ENCODE measurements around the gene CNKSR3. TPM values are rescaled to one million over a fixed set of nuclear protein-coding genes. Genes with fewer than 3 reads are reported as not detected.

CNKSR3 gene
- polyA plus RNA-seq, 1 donor from 2014 or later = 3.0 TPM

GRCh38 chr6:154479771-154480639 is 30.5 kb downstream of the CNKSR3 start:
- Histone ChIP-seq H3K9me2 (ENCODE audit: insufficient read depth, low read length) (no peaks in the 10 kb centered on the region), H2AFZ (ENCODE audit: low read depth, low read length) (no peak overlapping the region), H3K79me2 (replicated peaks; ENCODE audit: insufficient read depth, low read length) (no peaks in the 10 kb centered on the region), H3K4me2 (ENCODE audit: low read length) (no peak overlapping the region), H3K27me3 (ENCODE audit: insufficient read depth, low read depth, low read length) (no peaks in the 10 kb centered on the region), H3K9ac (ENCODE audit: low read length) (no peak overlapping the region), H3K4me3 (ENCODE audit: low read length) (no peak overlapping the region), H3K36me3 (ENCODE audit: insufficient read depth, low read length) (no peaks in the 10 kb centered on the region), H3K9me3 (ENCODE audit: low read length) (no peaks in the 10 kb centered on the region), H3K27ac (ENCODE audit: low read length) (no peak overlapping the region), H4K20me1 (ENCODE audit: insufficient read depth) (no peaks in the 10 kb centered on the region), H3F3A (ENCODE audit: insufficient read depth, low read length, poor library complexity, severe bottlenecking) (no peaks in the 10 kb centered on the region)
- TF ChIP-seq POLR2AphosphoS5 (IDR thresholded peaks at IDR 0.05) (no peak), EZH2 (IDR thresholded peaks at IDR 0.05; ENCODE audit: borderline replicate concordance, insufficient read depth, low read length, poor library complexity, severe bottlenecking) (no peak), EP300 (conservative IDR thresholded peaks at IDR 0.05; ENCODE audit: poor library complexity, severe bottlenecking) (no peak), TAF1 (IDR thresholded peaks at IDR 0.05; ENCODE audit: low read depth) (no peak), MXI1 (conservative IDR thresholded peaks at IDR 0.05; ENCODE audit: poor library complexity, severe bottlenecking) (no peak), RAD21 (conservative IDR thresholded peaks at IDR 0.05) (no peak), SMC3 (conservative IDR thresholded peaks at IDR 0.05; ENCODE audit: poor library complexity) (no peak)
- TF ChIP-seq, protein P1, sequence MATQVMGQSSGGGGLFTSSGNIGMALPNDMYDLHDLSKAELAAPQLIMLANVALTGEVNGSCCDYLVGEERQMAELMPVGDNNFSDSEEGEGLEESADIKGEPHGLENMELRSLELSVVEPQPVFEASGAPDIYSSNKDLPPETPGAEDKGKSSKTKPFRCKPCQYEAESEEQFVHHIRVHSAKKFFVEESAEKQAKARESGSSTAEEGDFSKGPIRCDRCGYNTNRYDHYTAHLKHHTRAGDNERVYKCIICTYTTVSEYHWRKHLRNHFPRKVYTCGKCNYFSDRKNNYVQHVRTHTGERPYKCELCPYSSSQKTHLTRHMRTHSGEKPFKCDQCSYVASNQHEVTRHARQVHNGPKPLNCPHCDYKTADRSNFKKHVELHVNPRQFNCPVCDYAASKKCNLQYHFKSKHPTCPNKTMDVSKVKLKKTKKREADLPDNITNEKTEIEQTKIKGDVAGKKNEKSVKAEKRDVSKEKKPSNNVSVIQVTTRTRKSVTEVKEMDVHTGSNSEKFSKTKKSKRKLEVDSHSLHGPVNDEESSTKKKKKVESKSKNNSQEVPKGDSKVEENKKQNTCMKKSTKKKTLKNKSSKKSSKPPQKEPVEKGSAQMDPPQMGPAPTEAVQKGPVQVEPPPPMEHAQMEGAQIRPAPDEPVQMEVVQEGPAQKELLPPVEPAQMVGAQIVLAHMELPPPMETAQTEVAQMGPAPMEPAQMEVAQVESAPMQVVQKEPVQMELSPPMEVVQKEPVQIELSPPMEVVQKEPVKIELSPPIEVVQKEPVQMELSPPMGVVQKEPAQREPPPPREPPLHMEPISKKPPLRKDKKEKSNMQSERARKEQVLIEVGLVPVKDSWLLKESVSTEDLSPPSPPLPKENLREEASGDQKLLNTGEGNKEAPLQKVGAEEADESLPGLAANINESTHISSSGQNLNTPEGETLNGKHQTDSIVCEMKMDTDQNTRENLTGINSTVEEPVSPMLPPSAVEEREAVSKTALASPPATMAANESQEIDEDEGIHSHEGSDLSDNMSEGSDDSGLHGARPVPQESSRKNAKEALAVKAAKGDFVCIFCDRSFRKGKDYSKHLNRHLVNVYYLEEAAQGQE (IDR thresholded peaks at IDR 0.05; ENCODE audit: borderline replicate concordance) = no peak
- TF ChIP-seq, protein P2, sequence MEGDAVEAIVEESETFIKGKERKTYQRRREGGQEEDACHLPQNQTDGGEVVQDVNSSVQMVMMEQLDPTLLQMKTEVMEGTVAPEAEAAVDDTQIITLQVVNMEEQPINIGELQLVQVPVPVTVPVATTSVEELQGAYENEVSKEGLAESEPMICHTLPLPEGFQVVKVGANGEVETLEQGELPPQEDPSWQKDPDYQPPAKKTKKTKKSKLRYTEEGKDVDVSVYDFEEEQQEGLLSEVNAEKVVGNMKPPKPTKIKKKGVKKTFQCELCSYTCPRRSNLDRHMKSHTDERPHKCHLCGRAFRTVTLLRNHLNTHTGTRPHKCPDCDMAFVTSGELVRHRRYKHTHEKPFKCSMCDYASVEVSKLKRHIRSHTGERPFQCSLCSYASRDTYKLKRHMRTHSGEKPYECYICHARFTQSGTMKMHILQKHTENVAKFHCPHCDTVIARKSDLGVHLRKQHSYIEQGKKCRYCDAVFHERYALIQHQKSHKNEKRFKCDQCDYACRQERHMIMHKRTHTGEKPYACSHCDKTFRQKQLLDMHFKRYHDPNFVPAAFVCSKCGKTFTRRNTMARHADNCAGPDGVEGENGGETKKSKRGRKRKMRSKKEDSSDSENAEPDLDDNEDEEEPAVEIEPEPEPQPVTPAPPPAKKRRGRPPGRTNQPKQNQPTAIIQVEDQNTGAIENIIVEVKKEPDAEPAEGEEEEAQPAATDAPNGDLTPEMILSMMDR (IDR thresholded peaks at IDR 0.05; ENCODE audit: poor library complexity, severe bottlenecking) = no peak

DNA sequence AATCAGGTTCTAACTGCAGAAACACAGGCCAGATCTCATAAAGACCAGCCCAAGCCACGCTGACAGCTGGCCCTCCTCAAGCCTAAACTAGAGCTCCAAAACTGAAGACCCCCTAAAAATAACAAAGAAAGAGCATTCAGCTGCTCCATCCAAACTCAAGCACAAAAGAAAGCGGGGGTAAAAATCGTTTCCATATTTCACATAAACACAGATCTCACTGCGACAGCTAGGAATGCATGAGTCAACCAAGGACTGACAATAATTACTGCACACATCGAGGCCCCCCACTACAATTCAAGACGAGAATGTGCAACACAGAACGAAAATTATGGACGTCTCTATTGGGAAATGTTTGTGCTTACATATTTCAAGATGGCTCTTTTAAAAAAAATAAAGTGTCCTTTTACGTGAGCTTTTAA is 31.1 kb downstream of the CNKSR3 start:
- no peaks in the 10 kb centered on the region for H3F3A ChIP-seq (ENCODE audit: insufficient read depth, low read length, poor library complexity, severe bottlenecking)
- TF ChIP-seq TAF1 (IDR thresholded peaks at IDR 0.05; ENCODE audit: low read depth) (no peak), EZH2 (IDR thresholded peaks at IDR 0.05; ENCODE audit: borderline replicate concordance, insufficient read depth, low read length, poor library complexity, severe bottlenecking) (no peak), RAD21 (conservative IDR thresholded peaks at IDR 0.05) (no peak), EP300 (conservative IDR thresholded peaks at IDR 0.05; ENCODE audit: poor library complexity, severe bottlenecking) (no peak), POLR2AphosphoS5 (IDR thresholded peaks at IDR 0.05) (no peak), SMC3 (conservative IDR thresholded peaks at IDR 0.05; ENCODE audit: poor library complexity) (no peak)
- TF ChIP-seq, protein P2 (IDR thresholded peaks at IDR 0.05; ENCODE audit: poor library complexity, severe bottlenecking) = no peak
- no peaks in the 10 kb centered on the region for H3K9me2 ChIP-seq (ENCODE audit: insufficient read depth, low read length)
- no peaks in the 10 kb centered on the region for H3K79me2 ChIP-seq (replicated peaks; ENCODE audit: insufficient read depth, low read length)
- H3K9me3 ChIP-seq (ENCODE audit: low read length) = no peaks in the 10 kb centered on the region
- no peaks in the 10 kb centered on the region for H3K27me3 ChIP-seq (ENCODE audit: insufficient read depth, low read depth, low read length)
- no peaks in the 10 kb centered on the region for H4K20me1 ChIP-seq (ENCODE audit: insufficient read depth)
- H3K4me3 ChIP-seq (ENCODE audit: low read length) = no peak overlapping the region
- H3K36me3 ChIP-seq (ENCODE audit: insufficient read depth, low read length) = no peaks in the 10 kb centered on the region
- H3K9ac ChIP-seq (ENCODE audit: low read length) = no peak overlapping the region
- no peak overlapping the region for H2AFZ ChIP-seq (ENCODE audit: low read depth, low read length)
- no peak overlapping the region for H3K4me2 ChIP-seq (ENCODE audit: low read length)
- H3K27ac ChIP-seq (ENCODE audit: low read length) = no peak overlapping the region

Data from neural cell (in vitro differentiated cells).